ENCODE data around the gene SECISBP2.

Gene SECISBP2

GRCh38 chr9:89402695-89403427 lies 84.6 kb downstream of the SECISBP2 start:
- Histone ChIP-seq H3K4me3 (ENCODE audit: insufficient read depth, low read depth, low read length) (no peak overlapping the region), H3K36me3 (ENCODE audit: control insufficient read depth, insufficient read depth, low read length) (no peaks in the 10 kb centered on the region), H3K4me1 (ENCODE audit: control insufficient read depth, insufficient read depth, low read length) (no peaks in the 10 kb centered on the region), H3K27ac (ENCODE audit: insufficient read depth, low read depth, low read length, poor library complexity, severe bottlenecking) (no peak overlapping the region), H3K9me3 (ENCODE audit: control insufficient read depth, low read length) (no peaks in the 10 kb centered on the region), H3K27me3 (ENCODE audit: control insufficient read depth, insufficient read depth, low read length, poor library complexity, severe bottlenecking) (no peaks in the 10 kb centered on the region)
- WGBS, 2 experiments, result 95 to 96% methylated on average over 14 of the region's 14 CpGs

GRCh38 chr9:89404074-89404473 lies 85.8 kb downstream of the SECISBP2 start:
- Histone ChIP-seq H3K27ac (ENCODE audit: insufficient read depth, low read depth, low read length, poor library complexity, severe bottlenecking) (no peak overlapping the region), H3K4me1 (ENCODE audit: control insufficient read depth, insufficient read depth, low read length) (no peaks in the 10 kb centered on the region), H3K27me3 (ENCODE audit: control insufficient read depth, insufficient read depth, low read length, poor library complexity, severe bottlenecking) (no peaks in the 10 kb centered on the region), H3K9me3 (ENCODE audit: control insufficient read depth, low read length) (no peaks in the 10 kb centered on the region), H3K4me3 (ENCODE audit: insufficient read depth, low read depth, low read length) (no peak overlapping the region), H3K36me3 (ENCODE audit: control insufficient read depth, insufficient read depth, low read length) (no peaks in the 10 kb centered on the region)
- 95% methylated on average over 11 of the region's 11 CpGs for WGBS, 2 experiments

GRCh38 chr9:89405826-89406225 lies 87.5 kb downstream of the SECISBP2 start:
- 92 to 94% methylated on average over 11 of the region's 11 CpGs for WGBS, 2 experiments
- Histone ChIP-seq H3K27ac (ENCODE audit: insufficient read depth, low read depth, low read length, poor library complexity, severe bottlenecking) (no peak overlapping the region), H3K36me3 (ENCODE audit: control insufficient read depth, insufficient read depth, low read length) (no peaks in the 10 kb centered on the region), H3K9me3 (ENCODE audit: control insufficient read depth, low read length) (peaks cover 1% of the 10 kb centered on the region), H3K4me3 (ENCODE audit: insufficient read depth, low read depth, low read length) (no peak overlapping the region), H3K4me1 (ENCODE audit: control insufficient read depth, insufficient read depth, low read length) (no peaks in the 10 kb centered on the region), H3K27me3 (ENCODE audit: control insufficient read depth, insufficient read depth, low read length, poor library complexity, severe bottlenecking) (no peaks in the 10 kb centered on the region)

- peaks cover 4% of the 10 kb centered on the region for H3K9me3 ChIP-seq (ENCODE audit: control insufficient read depth, low read length)
- H3K4me3 ChIP-seq (ENCODE audit: insufficient read depth, low read depth, low read length), result no peak overlapping the region
- no peak overlapping the region for H3K27ac ChIP-seq (ENCODE audit: insufficient read depth, low read depth, low read length, poor library complexity, severe bottlenecking)
- peaks cover 4% of the 10 kb centered on the region for H3K36me3 ChIP-seq (ENCODE audit: control insufficient read depth, insufficient read depth, low read length)
- WGBS, 2 experiments, result 95 to 98% methylated on average over 2 of the region's 2 CpGs
- no peaks in the 10 kb centered on the region for H3K27me3 ChIP-seq (ENCODE audit: control insufficient read depth, insufficient read depth, low read length, poor library complexity, severe bottlenecking)
- H3K4me1 ChIP-seq (ENCODE audit: control insufficient read depth, insufficient read depth, low read length), result peaks cover 6% of the 10 kb centered on the region
These were observed 88.8 kb downstream of the SECISBP2 start for GRCh38 chr9:89407070-89407469.

- Histone ChIP-seq H3K4me3 (ENCODE audit: insufficient read depth, low read depth, low read length) (no peak overlapping the region), H3K27me3 (ENCODE audit: control insufficient read depth, insufficient read depth, low read length, poor library complexity, severe bottlenecking) (no peaks in the 10 kb centered on the region), H3K27ac (ENCODE audit: insufficient read depth, low read depth, low read length, poor library complexity, severe bottlenecking) (no peak overlapping the region), H3K36me3 (ENCODE audit: control insufficient read depth, insufficient read depth, low read length) (peaks cover 4% of the 10 kb centered on the region), H3K4me1 (ENCODE audit: control insufficient read depth, insufficient read depth, low read length) (peaks cover 21% of the 10 kb centered on the region), H3K9me3 (ENCODE audit: control insufficient read depth, low read length) (peaks cover 4% of the 10 kb centered on the region)
- 93 to 95% methylated on average over 12 of the region's 12 CpGs for WGBS, 2 experiments
These were observed 90.4 kb downstream of the SECISBP2 start for GRCh38 chr9:89408628-89409101.

All from ectodermal cell (in vitro differentiated cells).